Smooth muscle cell (in vitro differentiated cells): ENCODE measurements around the gene GAS7. TPM values are rescaled to one million over a fixed set of nuclear protein-coding genes. Genes with fewer than 3 reads are reported as not detected.

Experiments used
- DNase-seq: peaks from one replicate; lab custom pipeline; 2025; ENCODE audit not compliant: unreplicated experiment; lab: John Stamatoyannopoulos, UW
- H2AFZ ChIP-seq: fragments of 200-600 bp; sonication (generic); 2 replicates; pipeline ENCODE4 v1.6.0; 2016; ENCODE audit warnings: antibody characterized with exemption, low read depth, mild to moderate bottlenecking
- H3F3A ChIP-seq: fragments of 200-600 bp; sonication (generic); 2 replicates; pipeline ENCODE4 v1.6.0; 2017; ENCODE audit warnings: antibody characterized with exemption, low read depth
- H3K27ac ChIP-seq: fragments of 200-600 bp; sonication (generic); 2 replicates; pipeline ENCODE4 v1.5.1; 2016; ENCODE audit warnings: low read depth, mild to moderate bottlenecking
- H3K27me3 ChIP-seq: fragments of 200-600 bp; sonication (generic); 2 replicates; pipeline ENCODE4 v1.6.1; 2016; ENCODE audit warnings: low read depth, mild to moderate bottlenecking
- H3K36me3 ChIP-seq: fragments of 200-600 bp; sonication (generic); 2 replicates; pipeline ENCODE4 v1.5.1; 2016; ENCODE audit warnings: low read depth
- H3K4me1 ChIP-seq: fragments of 200-600 bp; sonication (generic); 2 replicates; pipeline ENCODE4 v1.5.1; 2016; ENCODE audit warnings: low read depth
- H3K4me2 ChIP-seq: fragments of 200-600 bp; sonication (generic); 2 replicates; pipeline ENCODE4 v1.6.0; 2016; ENCODE audit warnings: mild to moderate bottlenecking
- H3K4me3 ChIP-seq: fragments of 200-600 bp; sonication (generic); 2 replicates; pipeline ENCODE4 v1.5.1; 2016; ENCODE audit warnings: mild to moderate bottlenecking
- H3K79me2 ChIP-seq: fragments of 200-600 bp; sonication (generic); 2 replicates; pipeline ENCODE4 v1.6.0; 2016; ENCODE audit warnings: low read depth, mild to moderate bottlenecking
- H3K9ac ChIP-seq: fragments of 200-600 bp; sonication (generic); 2 replicates; pipeline ENCODE4 v1.6.0; 2016; ENCODE audit warnings: low read depth
- H3K9me3 ChIP-seq: fragments of 200-600 bp; sonication (generic); replicated peaks from 2 replicates; pipeline ENCODE4 v1.5.1; 2016; ENCODE audit warnings: low read depth
- H4K20me1 ChIP-seq: fragments of 200-600 bp; sonication (generic); 2 replicates; pipeline ENCODE4 v1.6.0; 2016; ENCODE audit warnings: low read depth
- WGBS: methylation state at CpG from one replicate; pipeline ENCODE4 v1.1.7; 2016; ENCODE audit warnings: low lambda C conversion rate; 5-methylcytosine and 5-hydroxymethylcytosine counted together
- polyA plus RNA-seq: library from polyadenylated mRNA; unstranded; fragments of >200 nt; fragmentation: Nextera tagmentation; extraction: Ambion mirVana; gene quantifications from 2 replicates; pipeline ENCODE4 v1.2.1, GENCODE V29; 2016
- total RNA-seq: library from RNA; depleted of rRNA; stranded (reverse); fragments of >200 nt; gene quantifications from 2 replicates; pipeline ENCODE4 v1.2.3, GENCODE V29; 2014
- TF ChIP-seq, protein P1 (sequence below): fragments of 200-600 bp; sonication (generic); IDR thresholded peaks from 2 replicates; pipeline ENCODE4 v1.5.1; 2017; ENCODE audit warnings: borderline replicate concordance, mild to moderate bottlenecking, antibody characterized with exemption; ENCODE audit not compliant: insufficient read depth, poor library complexity, severe bottlenecking

GAS7 gene
- total and polyA plus RNA-seq, 2 experiments from 2014 or later: 86.8 to 103 TPM

DNA sequence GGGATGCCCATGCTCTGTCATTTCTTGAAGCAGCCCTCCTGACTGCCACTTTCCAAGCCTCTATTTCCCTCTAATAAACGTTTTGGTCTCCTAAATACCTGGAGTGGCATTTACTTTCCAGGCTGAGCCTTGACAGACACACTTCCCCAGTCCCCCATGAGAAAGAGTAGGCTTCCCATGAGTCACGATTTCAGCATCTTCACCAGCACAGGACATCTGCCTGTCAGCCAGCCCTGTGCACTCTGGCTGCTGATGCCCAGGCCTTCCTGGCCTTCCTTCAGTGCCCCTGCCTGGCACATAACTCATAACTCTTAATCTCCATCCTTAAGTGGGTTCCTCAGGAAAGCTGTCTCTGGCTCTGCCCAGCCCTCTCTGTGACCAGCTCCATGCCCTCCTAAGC lies 30.8 kb upstream of the GAS7 start:
- Histone ChIP-seq H3K9me3 (no peaks in the 10 kb centered on the region), H3K27ac (no peak overlapping the region), H3K36me3 (no peaks in the 10 kb centered on the region), H2AFZ (no peak overlapping the region), H3K4me1 (no peaks in the 10 kb centered on the region), H3K27me3 (no peaks in the 10 kb centered on the region), H3K9ac (no peak overlapping the region), H4K20me1 (no peaks in the 10 kb centered on the region), H3K4me2 (no peak overlapping the region), H3K4me3 (no peak overlapping the region), H3F3A (peaks cover 8% of the 10 kb centered on the region), H3K79me2 (no peaks in the 10 kb centered on the region)
- no peak for DNase-seq
- whole genome bisulfite sequencing: 49% methylated on average over 2 of the region's 2 CpGs
- TF ChIP-seq, protein P1, sequence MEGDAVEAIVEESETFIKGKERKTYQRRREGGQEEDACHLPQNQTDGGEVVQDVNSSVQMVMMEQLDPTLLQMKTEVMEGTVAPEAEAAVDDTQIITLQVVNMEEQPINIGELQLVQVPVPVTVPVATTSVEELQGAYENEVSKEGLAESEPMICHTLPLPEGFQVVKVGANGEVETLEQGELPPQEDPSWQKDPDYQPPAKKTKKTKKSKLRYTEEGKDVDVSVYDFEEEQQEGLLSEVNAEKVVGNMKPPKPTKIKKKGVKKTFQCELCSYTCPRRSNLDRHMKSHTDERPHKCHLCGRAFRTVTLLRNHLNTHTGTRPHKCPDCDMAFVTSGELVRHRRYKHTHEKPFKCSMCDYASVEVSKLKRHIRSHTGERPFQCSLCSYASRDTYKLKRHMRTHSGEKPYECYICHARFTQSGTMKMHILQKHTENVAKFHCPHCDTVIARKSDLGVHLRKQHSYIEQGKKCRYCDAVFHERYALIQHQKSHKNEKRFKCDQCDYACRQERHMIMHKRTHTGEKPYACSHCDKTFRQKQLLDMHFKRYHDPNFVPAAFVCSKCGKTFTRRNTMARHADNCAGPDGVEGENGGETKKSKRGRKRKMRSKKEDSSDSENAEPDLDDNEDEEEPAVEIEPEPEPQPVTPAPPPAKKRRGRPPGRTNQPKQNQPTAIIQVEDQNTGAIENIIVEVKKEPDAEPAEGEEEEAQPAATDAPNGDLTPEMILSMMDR: no peak

DNA sequence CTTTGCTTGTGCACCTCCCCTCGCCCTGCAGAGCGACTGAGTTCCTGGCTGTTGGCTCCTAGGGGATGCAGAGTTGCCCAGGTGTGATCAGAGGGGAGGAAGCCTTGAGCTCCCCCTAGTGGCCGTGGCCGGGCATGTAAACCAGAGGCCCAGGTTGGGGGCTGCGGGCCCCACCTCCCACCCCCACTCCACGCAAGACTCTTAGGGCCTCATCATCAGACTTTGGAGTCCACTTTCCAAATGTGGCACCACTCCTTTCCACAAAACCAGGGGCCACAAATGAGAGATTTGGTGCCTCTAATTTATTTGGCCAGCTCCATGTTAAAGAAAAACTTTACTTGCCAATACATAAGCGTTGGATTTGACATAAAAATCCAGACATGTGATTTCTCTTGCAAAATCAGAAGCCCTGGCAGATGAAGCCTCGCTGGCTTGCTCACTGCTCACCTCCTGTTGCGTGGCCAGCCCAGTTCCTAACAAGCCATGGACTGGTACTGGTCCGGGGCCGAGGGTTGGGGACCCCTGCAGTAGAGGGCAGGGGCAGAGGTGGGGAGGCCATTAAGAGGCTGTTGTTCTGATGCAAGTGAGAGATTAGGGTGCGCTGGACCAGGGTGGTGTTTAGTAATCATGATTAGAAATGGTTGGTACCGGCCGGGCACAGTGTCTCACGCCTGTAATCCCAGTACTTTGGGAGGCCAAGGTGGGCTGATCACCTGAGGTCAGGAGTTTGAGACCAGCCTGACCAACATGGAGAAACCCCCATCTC lies 28.7 kb upstream of the GAS7 start:
- no peaks in the 10 kb centered on the region for H3K9me3 ChIP-seq
- no peaks in the 10 kb centered on the region for H3K36me3 ChIP-seq
- H3K79me2 ChIP-seq: no peaks in the 10 kb centered on the region
- H3F3A ChIP-seq: peaks cover 8% of the 10 kb centered on the region
- WGBS: 63% methylated on average over 15 of the region's 15 CpGs
- no peaks in the 10 kb centered on the region for H3K4me1 ChIP-seq
- no peak overlapping the region for H2AFZ ChIP-seq
- no peak overlapping the region for H3K9ac ChIP-seq
- TF ChIP-seq, protein P1: peak; percentile 75
- H3K27ac ChIP-seq: no peak overlapping the region
- H3K4me3 ChIP-seq: no peak overlapping the region
- no peak for DNase-seq
- H3K4me2 ChIP-seq: no peak overlapping the region
- H4K20me1 ChIP-seq: no peaks in the 10 kb centered on the region
- H3K27me3 ChIP-seq: no peaks in the 10 kb centered on the region

DNA sequence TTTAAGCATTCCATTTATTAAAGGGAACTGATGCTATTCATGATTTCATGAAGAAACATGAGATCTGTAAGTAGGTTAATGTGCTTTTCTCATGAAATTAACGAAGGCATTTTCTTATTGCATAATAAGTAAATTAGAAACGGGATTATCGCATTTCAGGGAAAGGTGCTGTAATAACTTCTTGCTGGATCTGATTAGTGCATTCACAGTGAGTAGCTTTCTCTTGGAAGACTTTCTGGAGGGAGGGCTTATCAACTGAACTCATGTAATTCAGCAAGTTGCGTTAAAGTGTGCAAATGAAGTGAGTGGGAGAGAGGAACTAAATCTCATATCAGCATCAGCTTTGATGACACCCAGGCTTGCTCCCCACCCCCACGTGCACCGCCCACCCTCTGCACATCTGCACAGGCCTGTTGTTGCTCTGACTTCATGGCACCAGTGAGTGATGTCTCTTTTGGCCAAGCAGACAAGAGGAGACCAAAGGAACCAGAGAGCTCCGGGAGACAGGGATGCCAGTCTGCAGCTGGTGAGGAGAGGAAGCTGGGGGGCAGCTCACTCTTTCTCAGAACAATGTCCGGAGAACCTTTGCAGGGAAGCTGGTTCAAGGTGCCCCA lies 26.3 kb upstream of the GAS7 start:
- Histone ChIP-seq H3K36me3 (no peaks in the 10 kb centered on the region), H3K27me3 (no peaks in the 10 kb centered on the region), H3K9ac (no peak overlapping the region), H3K4me1 (no peaks in the 10 kb centered on the region), H4K20me1 (no peaks in the 10 kb centered on the region), H3K79me2 (no peaks in the 10 kb centered on the region), H3K4me2 (no peak overlapping the region), H3F3A (peaks cover 8% of the 10 kb centered on the region), H2AFZ (peak overlapping the region; percentile 33), H3K4me3 (no peak overlapping the region), H3K27ac (no peak overlapping the region), H3K9me3 (no peaks in the 10 kb centered on the region)
- WGBS: 65% methylated on average over 8 of the region's 8 CpGs
- TF ChIP-seq, protein P1: no peak
- no peak for DNase-seq
